Measurements from ENCODE around the gene CPZ.

CPZ gene

GRCh38 chr4:8579526-8580320 lies 12.8 kb upstream of the CPZ start:
- POLR2A ChIA-PET, result no interaction called here
- Histone ChIP-seq H3K9me3 (ENCODE audit: control insufficient read depth, insufficient read depth, low read depth, low read length) (no peaks in the 10 kb centered on the region), H3K36me3 (ENCODE audit: control insufficient read depth in 2 of 2, insufficient read depth in 1 of 2, low read length in 2 of 2) (no peaks in the 10 kb centered on the region), H3K27ac (ENCODE audit: extremely low read depth, low read depth, low read length) (no peak overlapping the region), H3K4me3 (ENCODE audit: low read depth, low read length) (no peak overlapping the region), H3K4me1 (ENCODE audit: control insufficient read depth, insufficient read depth, low read length) (no peaks in the 10 kb centered on the region)
- TF ChIP-seq KLF1 (tag by site-specific recombination; IDR thresholded peaks at IDR 0.05) (no peak), KLF16 (tag by site-specific recombination; IDR thresholded peaks at IDR 0.05) (no peak), GLI4 (tag by site-specific recombination; IDR thresholded peaks at IDR 0.05) (no peak), ZNF132 (tag by site-specific recombination; IDR thresholded peaks at IDR 0.05; ENCODE audit: borderline replicate concordance) (no peak), SALL2 (tag by site-specific recombination; IDR thresholded peaks at IDR 0.05; ENCODE audit: borderline replicate concordance) (no peak), ZFP41 (tag by site-specific recombination; IDR thresholded peaks at IDR 0.05; ENCODE audit: borderline replicate concordance) (no peak), PRDM1 (tag by site-specific recombination; IDR thresholded peaks at IDR 0.05) (peak; percentile 76), EGR2 (tag by site-specific recombination; IDR thresholded peaks at IDR 0.05; ENCODE audit: low read depth) (0 out of 2 replicates have a peak, but pooled peaks have one; percentile 41)
- CTCF ChIA-PET, result interaction anchor here (0.7 kb wide), 1 partner anchor 10 kb away, joined by 3 read pairs; no protein-coding TSS in a partner anchor

GRCh38 chr4:8580321-8581093 lies 12.1 kb upstream of the CPZ start, which contains the start of gene GPR78:
TSS of gene GPR78 (plus strand) at chr4:8580392. CDS start at chr4:8580983, 591 bp downstream.
- Histone ChIP-seq H3K4me1 (ENCODE audit: control insufficient read depth, insufficient read depth, low read length) (no peaks in the 10 kb centered on the region), H3K4me3 (ENCODE audit: low read depth, low read length) (no peak within 1 kb of the TSS), H3K9me3 (ENCODE audit: control insufficient read depth, insufficient read depth, low read depth, low read length) (no peaks in the 10 kb centered on the region), H3K36me3 (ENCODE audit: control insufficient read depth in 2 of 2, insufficient read depth in 1 of 2, low read length in 2 of 2) (no peaks in the 10 kb centered on the region), H3K27ac (ENCODE audit: extremely low read depth, low read depth, low read length) (no peak within 1 kb of the TSS)
- ChIA-PET POLR2A (no interaction called here), CTCF (interaction anchor here (0.7 kb wide), 3 partner anchors 9 to 27 kb away, joined by 3 to 4 read pairs (median 3); no protein-coding TSS in a partner anchor)
- TF ChIP-seq ZBTB1 (tag by site-specific recombination; IDR thresholded peaks at IDR 0.05) (no peak), ZNF626 (tag by site-specific recombination; IDR thresholded peaks at IDR 0.05) (no peak), ZNF692 (tag by site-specific recombination; IDR thresholded peaks at IDR 0.05) (no peak), ZNF24 (tag by site-specific recombination; IDR thresholded peaks at IDR 0.05) (no peak), ZNF610 (tag by site-specific recombination; IDR thresholded peaks at IDR 0.05; ENCODE audit: borderline replicate concordance) (no peak), FEZF1 (tag by site-specific recombination; IDR thresholded peaks at IDR 0.05) (no peak), ZNF169 (tag by site-specific recombination; IDR thresholded peaks at IDR 0.05) (no peak), ZBTB44 (tag by site-specific recombination; IDR thresholded peaks at IDR 0.05) (no peak), ZSCAN16 (tag by site-specific recombination; IDR thresholded peaks at IDR 0.05) (no peak), ZNF473 (tag by site-specific recombination; IDR thresholded peaks at IDR 0.05) (no peak), SP7 (tag by site-specific recombination; IDR thresholded peaks at IDR 0.05) (peak; percentile 75; the same call in 1 of the 2 replicates), ZNF324 (tag by site-specific recombination; IDR thresholded peaks at IDR 0.05) (no peak), ZNF677 (tag by site-specific recombination; IDR thresholded peaks at IDR 0.05) (no peak), ZNF837 (tag by site-specific recombination; IDR thresholded peaks at IDR 0.05) (no peak), ZNF449 (tag by site-specific recombination; IDR thresholded peaks at IDR 0.05) (no peak), ZNF366 (tag by site-specific recombination; conservative IDR thresholded peaks at IDR 0.05) (no peak), ZNF791 (tag by site-specific recombination; IDR thresholded peaks at IDR 0.05) (no peak), ZNF639 (tag by site-specific recombination; IDR thresholded peaks at IDR 0.05) (no peak), PBX3 (CRISPR knock-in tag; IDR thresholded peaks at IDR 0.05) (peak; percentile 80)

Measured in HEK293 (cell line).